ENCODE measurements around the gene GKAP1. TPM values are rescaled to one million over a fixed set of nuclear protein-coding genes. Genes with fewer than 3 reads are reported as not detected.

The GKAP1 gene
- total RNA-seq, 1 experiment from 2014 or later, result 6.0 TPM

- no peaks in the 10 kb centered on the region for H3K4me1 ChIP-seq (ENCODE audit: insufficient read depth, low read length, poor library complexity, severe bottlenecking)
- H3K9me3 ChIP-seq (ENCODE audit: low read depth, low read length, poor library complexity, severe bottlenecking), result no peaks in the 10 kb centered on the region
- H3K36me3 ChIP-seq (ENCODE audit: insufficient read depth, low read length, poor library complexity, severe bottlenecking), result no peaks in the 10 kb centered on the region
- no peak overlapping the region for H3K4me3 ChIP-seq (ENCODE audit: low read depth, low read length, poor library complexity, severe bottlenecking)
- TF ChIP-seq CTCF (conservative IDR thresholded peaks at IDR 0.05; ENCODE audit: low read depth, low read length) (no peak), EZH2 (IDR thresholded peaks at IDR 0.05; ENCODE audit: borderline replicate concordance, low read depth, low read length, poor library complexity, severe bottlenecking) (no peak)
- no peak for DNase-seq (ENCODE audit: low spot score)
- CTCF ChIA-PET, result no interaction called here
- no peaks in the 10 kb centered on the region for H3K27me3 ChIP-seq (replicated peaks; ENCODE audit: insufficient read depth, low read depth, low read length, poor library complexity)
- BruUV-seq (replicated peaks), result no TSS peak
- no peak overlapping the region for H3K27ac ChIP-seq (ENCODE audit: low read depth, low read length, poor library complexity, severe bottlenecking)
- POLR2A ChIA-PET (ENCODE audit: low non-redundant PET), result no interaction called here
- intact Hi-C loops (cut with micrococcal nuclease; ENCODE audit: unreplicated experiment), result loop anchor here (10.0 kb wide), 1 partner anchor 60 kb away; the partner anchor contains the start of gene GKAP1
Observed at GRCh38 chr9:83754383-83754977, 63.1 kb downstream of the GKAP1 start.

- intact Hi-C loops (cut with micrococcal nuclease; ENCODE audit: unreplicated experiment), result loop anchor here (10.0 kb wide), 1 partner anchor 65 kb away; the partner anchor contains the start of gene GKAP1
- no peaks in the 10 kb centered on the region for H3K36me3 ChIP-seq (ENCODE audit: insufficient read depth, low read length, poor library complexity, severe bottlenecking)
- POLR2A ChIA-PET (ENCODE audit: low non-redundant PET), result no interaction called here
- no peaks in the 10 kb centered on the region for H3K27me3 ChIP-seq (replicated peaks; ENCODE audit: insufficient read depth, low read depth, low read length, poor library complexity)
- BruUV-seq (replicated peaks), result no TSS peak
- no peaks in the 10 kb centered on the region for H3K9me3 ChIP-seq (ENCODE audit: low read depth, low read length, poor library complexity, severe bottlenecking)
- no peak overlapping the region for H3K4me3 ChIP-seq (ENCODE audit: low read depth, low read length, poor library complexity, severe bottlenecking)
- TF ChIP-seq EZH2 (IDR thresholded peaks at IDR 0.05; ENCODE audit: borderline replicate concordance, low read depth, low read length, poor library complexity, severe bottlenecking) (no peak), CTCF (conservative IDR thresholded peaks at IDR 0.05; ENCODE audit: low read depth, low read length) (no peak)
- no peak for DNase-seq (ENCODE audit: low spot score)
- no peaks in the 10 kb centered on the region for H3K4me1 ChIP-seq (ENCODE audit: insufficient read depth, low read length, poor library complexity, severe bottlenecking)
- no peak overlapping the region for H3K27ac ChIP-seq (ENCODE audit: low read depth, low read length, poor library complexity, severe bottlenecking)
- CTCF ChIA-PET, result no interaction called here
Observed at GRCh38 chr9:83749706-83750105, 67.9 kb downstream of the GKAP1 start.

GRCh38 chr9:83744206-83744605 lies 73.4 kb downstream of the GKAP1 start:
- H3K27ac ChIP-seq (ENCODE audit: low read depth, low read length, poor library complexity, severe bottlenecking), result no peak overlapping the region
- BruUV-seq (replicated peaks), result no TSS peak
- H3K4me1 ChIP-seq (ENCODE audit: insufficient read depth, low read length, poor library complexity, severe bottlenecking), result no peaks in the 10 kb centered on the region
- H3K27me3 ChIP-seq (replicated peaks; ENCODE audit: insufficient read depth, low read depth, low read length, poor library complexity), result no peaks in the 10 kb centered on the region
- intact Hi-C loops (cut with micrococcal nuclease; ENCODE audit: unreplicated experiment), result no loop called here
- no peaks in the 10 kb centered on the region for H3K9me3 ChIP-seq (ENCODE audit: low read depth, low read length, poor library complexity, severe bottlenecking)
- POLR2A ChIA-PET (ENCODE audit: low non-redundant PET), result no interaction called here
- TF ChIP-seq CTCF (conservative IDR thresholded peaks at IDR 0.05; ENCODE audit: low read depth, low read length) (no peak), EZH2 (IDR thresholded peaks at IDR 0.05; ENCODE audit: borderline replicate concordance, low read depth, low read length, poor library complexity, severe bottlenecking) (no peak)
- H3K36me3 ChIP-seq (ENCODE audit: insufficient read depth, low read length, poor library complexity, severe bottlenecking), result no peaks in the 10 kb centered on the region
- no peak overlapping the region for H3K4me3 ChIP-seq (ENCODE audit: low read depth, low read length, poor library complexity, severe bottlenecking)
- DNase-seq (ENCODE audit: low spot score), result no peak
- CTCF ChIA-PET, result no interaction called here
